ENCODE measurements around the gene PSMC3.

The PSMC3 gene

GRCh38 chr11:47375546-47376085 is 50.6 kb downstream of the PSMC3 start:
- DNase-seq (ENCODE audit: low spot score) = no peak

- DNase-seq (ENCODE audit: low spot score) = no peak
Measured at GRCh38 chr11:47375020-47375419, 51.2 kb downstream of the PSMC3 start.

- DNase-seq (ENCODE audit: low spot score) = no peak
Measured at GRCh38 chr11:47374720-47375019, 51.6 kb downstream of the PSMC3 start.

- peak; percentile 73 for DNase-seq (ENCODE audit: low spot score)
Measured at GRCh38 chr11:47373876-47374719, 52.1 kb downstream of the PSMC3 start.

GRCh38 chr11:47372422-47372821 is 53.8 kb downstream of the PSMC3 start:
- DNase-seq (ENCODE audit: low spot score) = no peak

GRCh38 chr11:47369676-47370075 is 56.6 kb downstream of the PSMC3 start:
- DNase-seq (ENCODE audit: low spot score) = no peak

All from RKO (cell line).